Activated naive CD8-positive, alpha-beta T cell treated with anti-CD3 and anti-CD28 coated beads, Interleukin-2, amount 50 U/mL, for 16 hours (primary cell): Measurements from ENCODE around the gene MNAT1.
"Not testable (repeated sequence)": the region's sequence is repeated elsewhere in the genome, so short reads cannot be mapped to it uniquely, and the experiment has no call there.

Experiments used
- DNase-seq: peaks from one replicate; pipeline ENCODE4 v3.0.0-alpha.2; 2020; ENCODE audit warnings: low read depth, low spot score

MNAT1 gene

DNA sequence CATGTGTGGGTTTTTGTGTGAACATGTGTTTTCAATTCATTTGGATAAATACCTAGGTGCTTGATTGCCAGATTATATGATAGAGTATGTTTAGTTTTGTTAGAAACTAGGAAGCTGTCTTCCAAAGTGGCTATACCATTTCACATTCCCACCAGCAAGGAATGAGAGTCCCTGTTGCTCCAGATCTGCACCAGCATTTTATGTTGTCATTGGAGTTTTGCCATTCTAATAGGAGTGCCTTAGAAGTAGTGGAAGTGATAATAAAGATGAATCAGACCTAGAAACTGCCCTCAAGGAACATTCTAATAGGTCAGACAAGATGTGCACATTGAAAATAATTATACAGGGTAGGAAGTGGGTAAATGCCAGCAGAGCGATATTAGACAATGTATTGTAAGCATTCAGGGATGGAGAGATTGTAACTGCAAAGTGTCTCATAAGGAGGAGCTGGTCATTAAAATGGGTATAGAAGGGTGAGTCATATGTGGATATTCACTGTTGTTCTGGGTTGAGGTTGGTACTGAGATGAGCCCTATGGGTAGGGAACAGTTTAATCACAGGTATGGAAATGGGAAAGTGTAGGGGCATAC, 71.4 kb downstream of the MNAT1 start:
- DNase-seq: no peak

DNA sequence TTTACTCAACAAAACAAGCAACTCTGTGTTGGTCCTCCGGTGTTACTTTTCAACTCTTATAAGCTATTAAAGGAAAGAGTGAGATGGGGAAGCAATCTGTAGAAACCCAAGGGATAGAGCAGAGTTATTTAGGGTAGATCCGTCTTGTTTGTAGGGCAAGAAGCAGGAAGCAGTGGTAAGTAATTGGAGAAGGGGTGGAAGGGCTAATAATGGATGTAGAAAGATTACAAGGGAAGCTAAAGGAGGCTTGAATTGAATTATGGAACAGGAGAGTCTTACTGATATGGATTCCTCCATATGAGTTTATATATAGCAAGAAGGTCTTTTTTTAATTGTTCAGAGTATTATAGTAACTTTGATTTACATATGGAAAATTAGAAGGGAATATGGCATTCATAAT, 72.7 kb downstream of the MNAT1 start:
- DNase-seq: no peak

- DNase-seq: no peak
Observed at GRCh38 chr14:60807971-60808370, 73.4 kb downstream of the MNAT1 start.

GRCh38 chr14:60812987-60813386, 78.4 kb downstream of the MNAT1 start:
- no peak for DNase-seq

DNA sequence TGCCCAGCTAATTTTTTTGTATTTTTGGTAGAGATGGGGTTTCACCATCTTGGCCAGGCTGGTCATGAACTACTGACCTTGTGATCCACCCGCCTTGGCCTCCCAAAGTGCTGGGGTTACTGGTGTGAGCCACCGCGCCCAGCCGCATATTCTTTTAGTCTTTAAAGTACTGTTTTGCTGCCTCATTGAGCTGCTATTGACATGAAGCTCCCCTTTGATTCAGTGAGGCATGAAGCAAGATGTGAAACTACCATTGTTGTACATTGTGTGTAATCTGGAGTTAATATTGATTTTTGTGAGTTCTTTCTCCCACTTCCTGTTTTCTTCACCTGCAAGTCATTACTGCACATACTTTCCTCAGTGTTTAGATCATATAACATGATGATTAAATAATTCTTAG, 80.8 kb downstream of the MNAT1 start:
- DNase-seq: no peak

GRCh38 chr14:60817113-60817512, 82.6 kb downstream of the MNAT1 start:
- DNase-seq: no peak

GRCh38 chr14:60819575-60819974, 85.0 kb downstream of the MNAT1 start:
- no peak for DNase-seq

- no peak for DNase-seq
Observed at GRCh38 chr14:60838601-60839000, 104.0 kb downstream of the MNAT1 start.

- DNase-seq: no peak
Observed at GRCh38 chr14:60839057-60839456, 104.5 kb downstream of the MNAT1 start.

- no peak for DNase-seq
Observed at GRCh38 chr14:60839657-60840056, 105.1 kb downstream of the MNAT1 start.

DNA sequence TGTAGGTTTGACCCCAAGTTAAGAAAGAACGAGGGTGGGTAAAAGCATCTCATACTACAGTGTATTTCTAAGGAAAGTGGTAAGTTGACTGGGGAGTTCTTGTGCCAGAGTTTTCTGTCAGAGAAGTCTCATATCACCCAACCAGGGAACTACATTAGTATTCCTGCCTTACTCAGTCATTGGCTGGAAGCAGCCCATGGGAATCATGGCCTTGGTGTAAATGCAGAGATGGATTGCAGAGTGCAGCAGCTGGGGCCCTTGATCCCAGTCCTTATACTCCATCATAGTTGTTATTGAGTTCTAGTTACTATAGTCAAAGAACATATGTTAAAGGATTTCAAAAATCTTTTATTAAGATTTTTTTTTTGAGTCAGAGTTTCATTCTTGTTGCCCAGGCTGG, 105.8 kb downstream of the MNAT1 start:
- no peak for DNase-seq

DNA sequence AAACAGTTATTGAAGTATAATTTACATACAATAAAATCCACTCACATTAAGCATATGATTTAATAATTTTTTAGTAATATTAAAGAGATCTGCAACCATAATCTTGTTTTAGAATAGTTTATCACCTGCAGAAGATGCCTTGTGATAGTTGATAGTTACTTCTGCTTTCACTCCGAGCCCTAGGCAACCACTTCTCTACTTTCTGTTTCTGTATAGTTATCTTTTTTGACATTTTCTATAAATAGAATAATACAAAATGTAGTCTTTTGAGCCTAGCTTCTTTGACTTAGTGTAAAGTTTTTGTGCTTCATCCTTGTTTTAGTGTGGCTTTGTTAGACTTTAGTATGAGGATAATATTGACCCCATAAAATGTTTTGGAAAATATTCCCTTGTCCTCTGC, 111.0 kb downstream of the MNAT1 start:
- no peak for DNase-seq

GRCh38 chr14:60848066-60848465, 113.5 kb downstream of the MNAT1 start:
- no peak for DNase-seq

DNA sequence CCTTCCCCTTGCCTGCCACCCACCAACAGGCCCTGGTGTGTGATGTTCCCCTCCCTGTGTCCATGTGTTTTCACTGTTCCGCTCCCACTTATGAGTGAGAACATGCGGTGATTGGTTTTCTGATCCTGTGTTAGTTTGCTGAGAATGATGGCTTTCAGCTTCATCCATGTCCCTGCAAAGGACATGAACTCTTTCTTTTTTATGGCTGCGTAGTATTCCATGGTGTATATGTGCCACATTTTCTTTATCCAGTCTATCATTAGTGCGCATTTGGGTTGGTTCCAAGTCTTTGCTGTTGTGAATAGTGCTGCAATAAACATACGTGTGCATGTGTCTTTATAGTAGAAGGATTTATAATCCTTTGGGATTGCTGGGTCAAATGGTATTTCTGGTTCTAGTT, 117.1 kb downstream of the MNAT1 start:
- DNase-seq: not testable (repeated sequence)

GRCh38 chr14:60856111-60856510, 121.5 kb downstream of the MNAT1 start:
- no peak for DNase-seq

DNA sequence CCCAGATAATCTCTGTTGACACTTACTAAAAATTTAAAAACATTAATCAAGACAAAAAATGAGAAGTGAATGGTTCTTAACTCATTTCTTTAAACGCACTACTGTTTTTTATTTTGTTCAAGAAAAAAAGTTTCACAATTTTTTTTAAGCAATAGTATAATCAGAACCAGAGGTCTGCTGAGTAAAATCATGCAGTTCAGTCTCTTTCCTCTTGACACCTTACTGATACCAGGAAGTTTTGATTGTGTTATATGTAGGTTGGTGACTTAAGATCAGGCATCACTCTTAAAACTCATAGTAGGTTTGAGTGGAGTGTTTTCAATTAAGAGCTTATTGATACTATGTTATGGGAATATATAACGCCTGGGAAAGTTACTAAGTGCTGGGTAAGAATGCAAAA, 125.0 kb downstream of the MNAT1 start:
- DNase-seq: no peak

DNA sequence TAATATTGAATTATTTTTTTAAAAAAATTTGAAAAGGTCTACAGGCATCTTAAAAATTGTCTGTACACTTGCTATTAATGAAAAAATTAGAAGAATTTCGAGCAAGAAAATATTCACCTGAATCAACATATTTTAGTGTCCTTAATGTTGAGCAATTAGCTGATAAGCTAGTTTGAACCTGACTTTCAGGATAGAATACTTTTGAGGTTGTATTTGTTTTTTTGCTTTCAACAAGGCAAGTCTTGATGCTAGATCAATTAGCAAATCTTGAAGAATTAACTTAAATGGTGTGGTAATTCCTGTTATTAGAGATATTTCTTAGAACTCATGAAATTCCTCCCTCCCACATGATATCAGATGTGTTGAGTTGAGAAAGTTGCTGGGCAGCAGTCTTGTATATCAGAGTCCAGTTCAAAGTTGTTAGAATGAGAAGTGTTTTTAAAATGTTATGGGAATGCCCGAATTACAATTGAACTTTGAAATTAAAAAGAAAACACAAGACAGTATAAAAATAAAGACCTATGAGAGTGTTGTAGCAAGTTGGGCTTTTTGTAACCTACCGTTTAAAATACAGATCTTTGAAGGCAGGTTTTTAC, 127.1 kb downstream of the MNAT1 start:
- DNase-seq: no peak

DNA sequence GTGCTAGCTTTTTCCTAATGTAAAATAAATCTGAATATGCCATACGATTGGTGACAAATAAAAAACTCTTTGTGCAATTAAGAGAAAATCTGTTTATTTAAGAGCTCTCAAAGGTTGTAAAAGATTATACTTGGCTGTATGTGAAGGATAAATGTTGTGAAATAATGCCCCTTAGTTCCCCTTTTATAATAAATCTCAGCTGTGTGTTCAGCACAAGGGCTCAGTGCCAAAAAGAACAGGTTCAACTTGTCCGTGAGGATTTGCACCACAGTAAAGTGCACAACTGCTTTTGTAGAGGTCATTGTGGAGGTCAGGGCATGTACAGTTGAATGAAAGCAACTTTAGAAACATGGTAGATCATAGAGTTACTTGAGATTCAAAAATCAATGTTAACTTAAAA, 127.7 kb downstream of the MNAT1 start:
- no peak for DNase-seq

DNA sequence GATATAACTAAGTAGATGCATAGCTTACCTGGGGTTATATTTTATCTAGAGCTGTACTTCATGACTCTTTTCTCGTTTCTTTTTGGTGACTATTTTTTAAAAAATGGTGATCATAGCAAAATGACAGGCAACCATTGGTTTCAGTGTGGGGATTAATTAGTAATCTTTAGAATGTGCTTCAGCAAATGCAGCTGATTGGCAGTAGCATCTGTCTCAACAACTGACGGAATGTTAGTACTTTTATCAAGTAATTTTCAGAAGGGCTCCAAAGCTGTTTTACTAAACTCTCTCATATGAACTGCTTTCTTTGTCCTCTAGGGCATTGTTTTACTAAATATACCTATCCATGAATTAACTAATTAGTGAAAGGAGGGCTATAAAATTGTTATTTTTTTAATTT, 128.7 kb downstream of the MNAT1 start:
- DNase-seq: no peak

- no peak for DNase-seq
Observed at GRCh38 chr14:60865378-60866127, 131.0 kb downstream of the MNAT1 start.

DNA sequence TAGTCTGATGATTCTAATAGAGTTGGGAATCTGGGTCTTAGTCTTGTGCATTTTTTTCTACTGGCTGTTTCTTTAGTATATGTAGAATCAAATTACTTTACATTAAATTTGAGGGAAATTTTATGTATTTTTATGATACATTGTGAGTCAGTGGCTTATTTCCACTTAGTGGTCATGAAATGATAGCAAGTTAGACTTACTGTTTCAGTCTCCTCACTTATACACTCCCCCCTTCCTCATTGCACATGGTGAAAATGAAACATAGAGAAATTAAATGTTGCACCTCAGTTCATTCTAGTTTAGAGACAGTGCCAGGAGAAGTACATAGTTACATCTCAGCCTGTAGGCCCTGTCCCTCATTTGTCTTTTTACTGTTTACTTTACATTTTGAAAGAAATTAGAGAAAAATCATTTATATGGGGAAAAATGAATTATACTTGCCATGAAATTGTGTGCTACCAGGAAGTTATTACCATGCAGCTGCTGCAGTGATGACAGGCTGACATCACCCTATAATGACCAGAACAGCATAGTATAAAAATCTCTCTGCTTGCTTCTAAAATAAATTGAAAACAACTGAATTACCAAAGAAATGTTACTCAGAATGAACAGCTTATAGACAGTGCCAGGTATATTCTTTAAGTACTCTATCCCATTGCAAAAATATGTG, 133.1 kb downstream of the MNAT1 start:
- no peak for DNase-seq

DNA sequence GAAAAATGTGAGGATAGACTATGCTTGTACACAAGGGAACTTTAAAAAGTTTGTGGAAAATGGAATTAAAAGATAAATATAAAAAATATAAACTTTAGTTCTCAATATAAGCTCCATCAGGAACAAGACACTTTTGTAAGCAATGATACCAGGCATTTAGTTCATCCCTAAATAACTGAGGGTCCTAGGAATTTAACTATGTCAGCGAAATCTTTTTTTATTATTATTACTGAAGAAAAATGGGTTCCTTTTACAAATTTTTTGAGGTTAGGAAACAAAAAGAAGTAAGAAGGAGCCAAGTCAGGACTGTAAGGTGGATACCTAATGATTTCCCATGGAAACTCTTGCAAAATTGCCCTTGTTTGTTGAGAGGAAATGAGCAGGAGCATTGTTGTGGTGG, 143.6 kb downstream of the MNAT1 start:
- DNase-seq: no peak

GRCh38 chr14:60878536-60878935, 144.0 kb downstream of the MNAT1 start:
- no peak for DNase-seq
